GM12875 (cell line): Measurements from ENCODE around the gene MAB21L4.

ENCODE experiments used
- H3K4me3 ChIP-seq: one replicate; pipeline ENCODE4 v1.5.1; 2011; ENCODE audit warnings: low read depth, low read length, control low read depth
- CTCF ChIP-seq: IDR thresholded peaks from 2 replicates; pipeline ENCODE4 v1.5.1; 2011; ENCODE audit warnings: low read depth, mild to moderate bottlenecking, control low read depth, inconsistent platforms, low read length, moderate library complexity, borderline replicate concordance; ENCODE audit not compliant: insufficient read depth

Gene MAB21L4

GRCh38 chr2:240895656-240896388 is at the start of gene MAB21L4:
MAB21L4 (minus strand) TSS chr2:240896156; CDS start chr2:240895997, 159 bp downstream.
- TF ChIP-seq CTCF = no peak
- no peak within 1 kb of the TSS for H3K4me3 ChIP-seq

DNA sequence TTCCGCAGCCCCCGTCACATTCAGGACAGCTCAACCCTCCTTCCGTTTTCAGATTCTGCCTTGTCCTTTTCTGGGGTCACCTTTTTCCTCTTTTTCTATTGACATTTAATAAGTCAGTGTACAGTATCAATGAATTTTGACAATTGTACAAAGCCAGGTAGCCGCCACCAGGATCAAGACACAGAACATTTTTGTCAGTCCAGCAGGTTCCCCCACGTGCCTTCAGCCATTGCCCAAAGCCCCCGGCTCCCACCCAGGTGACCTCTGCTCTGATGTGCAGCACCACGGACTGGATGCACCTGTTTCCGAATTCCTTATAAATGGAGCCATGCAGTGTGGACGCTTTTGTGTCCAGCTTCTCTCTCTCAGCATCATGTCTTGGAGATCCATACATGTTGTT is 40.1 kb upstream of the MAB21L4 start:
- TF ChIP-seq CTCF = no peak
- no peak overlapping the region for H3K4me3 ChIP-seq

GRCh38 chr2:240935103-240935876 is 39.3 kb upstream of the MAB21L4 start:
- TF ChIP-seq CTCF = no peak
- H3K4me3 ChIP-seq = no peak overlapping the region

DNA sequence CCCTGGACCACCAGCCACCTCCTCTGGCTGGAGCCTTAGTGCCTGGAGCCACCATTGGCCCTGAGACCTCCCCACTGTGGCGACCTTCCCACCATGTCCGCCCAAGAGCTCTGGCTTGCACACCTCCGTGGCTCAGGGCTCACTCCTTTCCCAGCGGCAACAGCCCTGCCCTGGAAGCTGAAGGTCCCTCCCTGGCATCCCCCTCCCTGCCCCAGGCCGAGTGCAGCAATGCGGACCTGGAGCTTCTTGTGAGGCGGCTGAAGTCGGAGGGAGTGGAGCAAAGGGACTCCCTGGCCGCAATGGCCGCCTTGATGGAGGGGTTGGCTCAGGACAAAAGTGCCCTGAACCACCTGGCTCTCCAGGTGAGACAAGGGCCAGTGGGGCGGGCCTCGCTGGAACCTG is 38.7 kb upstream of the MAB21L4 start:
- H3K4me3 ChIP-seq = no peak overlapping the region
- TF ChIP-seq CTCF = no peak

- no peak overlapping the region for H3K4me3 ChIP-seq
- TF ChIP-seq CTCF = no peak
These were observed 38.2 kb upstream of the MAB21L4 start for GRCh38 chr2:240933966-240934700.

DNA sequence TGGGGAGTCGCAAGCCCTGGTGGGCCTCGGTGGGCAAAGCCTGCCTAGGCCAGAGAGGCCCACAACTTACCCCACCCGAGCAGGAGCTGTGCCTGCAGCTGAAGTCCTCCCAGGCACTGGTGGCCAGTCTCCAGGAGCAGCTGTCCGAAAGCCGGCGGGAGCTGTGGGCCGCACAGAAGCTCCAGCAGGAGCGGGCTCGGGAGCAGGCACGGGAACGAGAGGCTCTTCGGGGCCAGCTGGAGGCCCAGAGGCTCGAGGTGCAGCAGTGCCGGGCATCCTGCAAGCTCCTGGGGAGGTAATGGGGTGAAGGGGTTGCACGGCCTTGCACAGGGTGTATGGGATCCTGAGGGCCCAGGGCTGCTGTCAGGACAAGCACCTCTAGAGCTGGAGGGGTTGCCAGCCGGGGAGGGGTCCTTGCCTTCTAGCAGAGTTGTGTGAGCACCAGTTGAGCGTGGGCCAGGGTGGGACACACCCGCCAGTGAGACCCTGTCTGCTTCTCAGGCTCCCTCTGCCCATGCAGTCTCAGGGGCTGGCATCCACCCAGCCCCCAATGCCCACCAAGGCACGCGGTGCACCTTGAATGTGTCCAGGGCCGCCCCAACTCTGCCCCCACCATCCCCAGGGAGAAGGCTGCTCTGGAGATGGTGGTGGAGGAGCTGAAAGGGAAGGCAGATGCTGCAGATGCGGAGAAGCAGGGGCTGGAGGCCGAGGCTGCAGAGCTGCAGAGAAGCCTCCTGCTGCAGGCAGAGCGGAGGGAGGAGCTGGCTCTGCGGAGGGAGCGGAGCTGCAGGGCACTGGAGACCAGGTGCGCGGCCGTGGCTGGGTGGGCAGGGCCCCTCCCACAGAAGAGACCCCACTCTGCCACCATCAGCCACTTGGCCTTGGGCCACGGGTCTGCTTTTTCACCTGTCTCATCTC is 37.4 kb upstream of the MAB21L4 start:
- no peak for TF ChIP-seq CTCF
- H3K4me3 ChIP-seq = no peak overlapping the region
